Aorta (tissue), 5 donors: ENCODE data around the gene PRSS50. TPM values are rescaled to one million over a fixed set of nuclear protein-coding genes. Genes with fewer than 3 reads are reported as not detected.

Experiments
- ATAC-seq: fragments of 200-7000 bp; cut with Tn5 transposase; one replicate; pipeline ENCODE4 v1.9.1; 2022; ENCODE audit warnings: moderate library complexity; ENCODE audit not compliant: low FRiP score
- DNase-seq, 2 donors: peaks; one replicate each; pipeline ENCODE4 v3.0.0-alpha.2; 2020
- H3K27ac ChIP-seq, 2 donors: one replicate each; pipeline ENCODE4 v1.5.1; 2013; ENCODE audit warnings: low read length in 2 of 2, mild to moderate bottlenecking in 2 of 2, moderate library complexity in 2 of 2, control low read depth in 1 of 2, inconsistent platforms in 1 of 2, low read depth in 1 of 2
- H3K27me3 ChIP-seq, 2 donors: one replicate each; pipeline ENCODE4 v1.6.1; 2013; ENCODE audit warnings: control low read depth in 1 of 2, low read length in 1 of 2, mild to moderate bottlenecking in 1 of 2, moderate library complexity in 1 of 2; ENCODE audit not compliant: insufficient read depth in 2 of 2, control insufficient read depth in 1 of 2
- H3K36me3 ChIP-seq, 2 donors: one replicate each; pipeline ENCODE4 v1.6.1; 2013; ENCODE audit warnings: control low read depth in 1 of 2, low read length in 1 of 2, mild to moderate bottlenecking in 1 of 2; ENCODE audit not compliant: insufficient read depth in 2 of 2, control insufficient read depth in 1 of 2
- H3K4me1 ChIP-seq, 2 donors: one replicate each; pipeline ENCODE4 v1.6.1; 2013; ENCODE audit warnings: low read length in 2 of 2, control low read depth in 1 of 2, mild to moderate bottlenecking in 1 of 2, moderate library complexity in 1 of 2; ENCODE audit not compliant: insufficient read depth in 2 of 2, control insufficient read depth in 1 of 2
- H3K4me3 ChIP-seq, 2 donors: one replicate each; pipeline ENCODE4 v1.5.1; 2013; ENCODE audit warnings: low read length in 2 of 2, control low read depth in 1 of 2, mild to moderate bottlenecking in 1 of 2
- H3K9me3 ChIP-seq: one replicate; pipeline ENCODE4 v1.6.1; 2013; ENCODE audit warnings: mild to moderate bottlenecking, low read length; ENCODE audit not compliant: control insufficient read depth
- WGBS, 2 donors: extraction: QIAGEN DNeasy Blood & Tissue Kit; methylation state at CpG; one replicate each; pipeline ENCODE4 v1.1.7; 2013; 5-methylcytosine and 5-hydroxymethylcytosine counted together
- intact Hi-C, 2 donors: fragments of 100-400 bp; cut with DNase I; formaldehyde crosslinking; loops; one replicate each; pipeline versions ENCODE4 v1.14.2 to v1.15.0; 2022
- polyA plus RNA-seq, 2 donors: library from polyadenylated mRNA; stranded (reverse); fragments of 200-250 nt; gene quantifications; one replicate each; pipeline ENCODE4 v1.2.3, GENCODE V29; 2013
- total RNA-seq, 2 donors: library from RNA; stranded (reverse); fragmentation: NEBNext Ultra II Directional; extraction: Animal tissue kit (Norgen Biotek cat#: 25700); gene quantifications; one replicate each; pipeline ENCODE4 v1.2.1, GENCODE V29; 2021
- donor health status: healthy with polysubstance abuse.
- donor health status: Bipolar disorder and iron deficiency.
- donor health status: DM: no; HTN: no; CAD: no.
- donor health status: DM: no; HTN: no; CAD: no.
- donor health status: DM: yes; HTN: yes; CAD: no.

Gene PRSS50
- total and polyA plus RNA-seq, 4 donors = 0.31 TPM; not detected in 3

GRCh38 chr3:46719735-46720271 lies 2.1 kb upstream of the PRSS50 start:
- no peak overlapping the region for H3K4me3 ChIP-seq
- WGBS, 2 donors = 83 to 98% methylated on average over 4 of the region's 4 CpGs
- no peak overlapping the region for H3K27ac ChIP-seq
- DNase-seq = peak in 1 of 2 donors; percentile 46
- no peaks in the 10 kb centered on the region for H3K9me3 ChIP-seq
- no peak for ATAC-seq
- no peaks in the 10 kb centered on the region for H3K27me3 ChIP-seq
- no peaks in the 10 kb centered on the region for H3K4me1 ChIP-seq
- no peaks in the 10 kb centered on the region for H3K36me3 ChIP-seq
- intact Hi-C loops = no loop called here

DNA sequence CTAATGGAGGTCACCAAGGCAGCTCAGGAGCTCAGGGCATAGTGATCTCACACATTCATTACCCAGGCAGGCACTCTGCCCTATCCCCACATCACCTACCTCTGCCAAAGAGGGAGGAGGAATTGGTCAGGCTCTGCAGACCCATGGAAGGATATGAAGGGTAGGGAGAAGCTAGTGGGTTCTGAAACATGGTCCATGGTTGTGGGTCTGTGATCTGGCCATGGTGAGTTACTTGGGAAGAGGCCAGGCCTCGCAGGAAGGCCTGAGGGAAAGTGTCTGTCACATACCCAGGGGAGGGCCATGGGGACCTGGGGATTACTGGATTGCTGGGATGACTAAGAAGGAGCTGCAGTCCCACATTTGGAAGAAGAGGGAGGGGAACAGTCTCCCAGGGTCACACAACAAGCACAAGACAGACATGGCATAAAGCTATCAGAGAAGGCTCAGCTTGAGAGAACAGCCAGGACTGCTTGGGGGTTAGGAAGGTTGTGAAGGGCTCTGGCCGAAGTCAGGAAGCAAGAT lies 1.4 kb upstream of the PRSS50 start:
- Histone ChIP-seq H3K36me3 (no peaks in the 10 kb centered on the region), H3K27me3 (no peaks in the 10 kb centered on the region), H3K9me3 (no peaks in the 10 kb centered on the region), H3K4me3 (no peak overlapping the region), H3K27ac (no peak overlapping the region), H3K4me1 (no peaks in the 10 kb centered on the region)
- 84 to 87% methylated on average over 2 of the region's 2 CpGs for WGBS, 2 donors
- no peak for ATAC-seq
- intact Hi-C loops = no loop called here
- no peak for DNase-seq

- no peaks in the 10 kb centered on the region for H3K9me3 ChIP-seq
- H3K27ac ChIP-seq = no peak overlapping the region
- H3K4me1 ChIP-seq = no peaks in the 10 kb centered on the region
- intact Hi-C loops = no loop called here
- H3K27me3 ChIP-seq = no peaks in the 10 kb centered on the region
- H3K36me3 ChIP-seq = no peaks in the 10 kb centered on the region
- 91 to 93% methylated on average over 19 of the region's 19 CpGs for WGBS, 2 donors
- DNase-seq (peak; percentile 40 to 47), ATAC-seq (no peak)
- H3K4me3 ChIP-seq = no peak overlapping the region
Observed at GRCh38 chr3:46716461-46717441, 918 bp downstream of the PRSS50 start.

DNA sequence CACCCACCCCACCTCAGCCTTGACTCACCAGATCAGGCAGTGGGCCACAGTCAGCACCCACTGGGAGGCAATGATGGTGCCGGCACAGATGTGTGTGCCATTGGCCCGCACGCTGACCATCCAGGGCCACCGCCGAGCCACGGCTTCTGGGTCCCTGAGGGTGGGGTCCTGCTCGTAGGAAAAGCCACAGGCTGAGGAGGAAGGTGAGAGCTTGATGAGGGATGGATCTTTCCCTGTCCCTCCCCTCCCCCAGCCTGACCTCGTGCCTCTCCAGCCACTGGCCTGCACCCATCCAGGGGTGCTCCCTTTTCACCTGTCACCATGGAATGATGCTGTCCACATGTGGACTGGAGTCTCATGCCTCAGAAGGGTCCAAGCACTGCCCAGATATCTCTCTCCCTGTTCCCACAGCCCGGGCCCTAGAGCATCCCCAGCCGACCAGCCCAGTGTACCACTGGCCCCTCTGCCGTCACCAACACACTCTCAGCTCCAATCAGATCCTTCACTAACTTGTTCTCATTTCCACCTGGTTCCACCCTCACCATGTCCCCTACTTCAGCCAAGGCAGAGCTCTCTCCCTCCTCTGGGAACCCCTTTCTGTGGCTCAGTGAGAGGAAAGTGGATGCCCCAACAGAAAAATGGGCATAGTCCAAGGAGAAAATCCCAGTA lies 2.0 kb downstream of the PRSS50 start:
- H3K9me3 ChIP-seq = no peaks in the 10 kb centered on the region
- DNase-seq = peak; percentile 29 to 41
- intact Hi-C loops = no loop called here

DNA sequence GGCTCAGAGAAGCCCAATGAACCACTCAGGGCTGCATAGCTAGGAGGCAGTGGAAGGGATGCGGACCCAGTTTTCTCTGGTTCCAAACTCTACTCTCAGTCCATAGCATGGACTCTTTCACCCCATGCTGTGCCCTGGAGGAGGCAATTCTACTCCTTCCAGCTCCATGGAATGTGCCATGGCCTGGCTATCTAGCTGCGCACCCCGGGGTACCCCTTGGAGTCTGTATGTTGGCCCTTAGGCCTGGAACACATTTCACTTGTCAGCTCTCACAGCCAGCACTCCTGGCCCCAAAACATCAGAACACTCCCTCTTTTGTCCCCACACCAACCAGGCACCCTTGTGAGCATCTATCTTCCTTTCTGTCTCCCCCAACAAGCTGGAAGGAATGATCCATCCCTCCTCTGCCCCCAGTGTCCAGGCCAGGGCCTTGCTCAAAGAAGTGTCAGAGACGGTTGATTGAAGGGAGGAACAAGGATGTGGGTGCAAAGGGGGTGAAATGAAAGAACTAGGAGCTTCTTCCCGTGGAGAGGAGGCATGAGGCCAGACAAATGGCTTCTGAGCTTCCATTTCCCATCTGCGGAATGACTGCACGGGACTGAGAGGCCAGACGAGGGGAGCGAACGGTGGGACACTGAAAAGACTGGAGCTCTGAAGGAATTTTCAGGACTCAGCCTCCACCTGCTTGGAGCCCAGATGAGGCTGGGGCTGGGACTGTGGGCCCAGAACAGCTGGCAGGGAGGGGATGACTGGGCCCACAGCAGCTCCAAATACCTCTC lies 2.8 kb downstream of the PRSS50 start:
- peak in 1 of 2 donors; percentile 34 for DNase-seq
- intact Hi-C loops = no loop called here
- ATAC-seq = no peak
- WGBS, 2 donors = 91% methylated on average over 10 of the region's 10 CpGs
- H3K9me3 ChIP-seq = no peaks in the 10 kb centered on the region
- H3K36me3 ChIP-seq = no peaks in the 10 kb centered on the region
- no peaks in the 10 kb centered on the region for H3K4me1 ChIP-seq
- no peaks in the 10 kb centered on the region for H3K27me3 ChIP-seq
- H3K27ac ChIP-seq = no peak overlapping the region
- no peak overlapping the region for H3K4me3 ChIP-seq

More for the DNA sequence above, 2.0 kb downstream of the PRSS50 start:
- WGBS, 2 donors = 90 to 93% methylated on average over 11 of the region's 11 CpGs
- no peak overlapping the region for H3K4me3 ChIP-seq
- ATAC-seq = no peak
- no peaks in the 10 kb centered on the region for H3K27me3 ChIP-seq
- no peaks in the 10 kb centered on the region for H3K36me3 ChIP-seq
- H3K27ac ChIP-seq = no peak overlapping the region
- no peaks in the 10 kb centered on the region for H3K4me1 ChIP-seq

DNA sequence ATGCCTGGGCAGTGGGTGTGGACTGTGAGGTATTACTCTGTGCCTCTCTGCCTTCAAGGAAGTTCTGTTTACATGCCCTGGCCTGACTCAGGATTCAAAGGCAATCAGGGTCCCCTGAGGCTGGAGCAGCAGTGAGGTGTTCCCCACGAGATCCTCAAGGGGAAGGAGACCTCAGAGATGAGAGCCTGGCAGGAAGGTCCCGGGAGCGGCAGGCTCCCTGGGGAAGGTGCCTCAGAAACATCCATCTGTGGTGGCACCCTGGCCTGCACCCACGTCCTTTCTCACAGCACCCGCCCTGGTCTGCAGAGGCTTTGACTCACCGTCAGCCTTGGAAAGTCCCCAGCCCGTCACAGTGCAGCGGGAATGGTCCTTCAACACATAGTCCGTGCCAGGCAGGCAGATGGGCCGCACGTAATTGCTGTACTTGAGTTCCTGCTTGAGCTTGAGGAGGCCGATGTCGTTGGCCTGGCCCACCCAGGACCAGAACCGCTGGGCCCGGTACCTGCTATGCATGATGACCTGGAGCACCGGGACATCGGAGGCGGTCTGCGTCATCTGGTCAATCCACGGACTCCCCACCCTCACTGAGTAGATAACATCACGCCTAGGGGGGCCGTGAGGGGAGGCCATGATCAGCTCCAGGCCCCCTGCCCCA lies 3.6 kb downstream of the PRSS50 start:
- intact Hi-C loops = no loop called here
- DNase-seq = peak; percentile 41 to 71

DNA sequence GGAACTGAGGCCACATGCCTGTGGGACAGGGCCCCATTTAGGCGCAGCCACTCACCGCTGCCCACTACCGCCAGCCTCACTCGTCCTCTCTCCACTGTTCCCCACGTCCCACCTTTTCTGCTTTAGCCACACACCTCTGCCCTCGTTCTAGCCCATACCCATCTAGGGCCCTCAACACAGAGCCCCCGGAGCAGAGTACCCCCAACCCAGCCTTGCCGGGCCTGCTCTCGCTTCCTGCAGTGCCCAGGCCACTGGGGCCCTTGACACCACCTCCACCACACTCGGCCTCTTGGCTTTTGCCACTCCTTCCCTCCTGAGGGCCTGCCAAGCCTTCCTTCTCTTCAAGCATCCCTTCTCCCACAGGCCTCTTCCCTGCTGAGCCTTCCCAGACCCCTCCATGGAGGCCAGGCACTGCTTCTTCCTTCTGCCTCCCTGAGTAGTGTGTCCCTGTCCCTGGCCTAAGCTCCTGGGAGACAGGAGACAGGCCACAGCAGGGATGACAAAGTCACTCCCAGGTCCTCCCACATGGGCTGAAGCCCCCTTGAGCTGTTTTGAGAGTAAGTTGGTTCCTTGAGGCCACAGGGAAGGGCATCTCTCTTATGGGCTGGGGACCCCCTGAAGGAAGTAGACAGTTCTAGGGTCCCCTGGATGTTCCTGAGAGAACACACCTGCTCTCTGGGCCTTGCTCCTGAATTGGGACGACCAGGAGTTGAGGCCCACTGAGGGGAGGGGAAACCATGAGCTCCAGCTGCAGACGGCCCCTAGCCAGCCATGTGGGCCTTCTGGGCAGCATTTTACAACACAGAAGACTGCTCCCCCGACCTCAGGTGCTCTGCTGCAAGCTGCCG lies 4.4 kb downstream of the PRSS50 start:
- DNase-seq (peak; percentile 29 to 61), ATAC-seq (no peak)
- Histone ChIP-seq H3K27ac (no peak overlapping the region), H3K4me1 (no peaks in the 10 kb centered on the region), H3K27me3 (no peaks in the 10 kb centered on the region), H3K4me3 (no peak overlapping the region), H3K36me3 (no peaks in the 10 kb centered on the region), H3K9me3 (no peaks in the 10 kb centered on the region)
- WGBS, 2 donors = 88 to 91% methylated on average over 14 of the region's 14 CpGs
- intact Hi-C loops = no loop called here

More for the DNA sequence above, 3.6 kb downstream of the PRSS50 start:
- no peak for ATAC-seq
- 86 to 88% methylated on average over 22 of the region's 22 CpGs for WGBS, 2 donors
- Histone ChIP-seq H3K36me3 (no peaks in the 10 kb centered on the region), H3K4me1 (no peaks in the 10 kb centered on the region), H3K27ac (no peak overlapping the region), H3K27me3 (no peaks in the 10 kb centered on the region), H3K4me3 (no peak overlapping the region), H3K9me3 (no peaks in the 10 kb centered on the region)
